Measurements from ENCODE around the gene PDK2.
A peak's percentile ranks its signal among the peaks of the same experiment; 100 is the strongest.

Gene PDK2

GRCh38 chr17:50094753-50095619 is at the start of gene PDK2:
Gene PDK2, plus strand, starts transcription at chr17:50095351. Its CDS starts 85 bp downstream, at chr17:50095436.
- DNase-seq, result peak; percentile 96 to 97 (median 96)

- DNase-seq, result no peak
Observed at GRCh38 chr17:50046179-50046578, 49.0 kb upstream of the PDK2 start.

GRCh38 chr17:50046667-50047066 is 48.5 kb upstream of the PDK2 start:
- no peak for DNase-seq

- DNase-seq, result no peak
Observed at GRCh38 chr17:50047083-50047482, 48.1 kb upstream of the PDK2 start.

- peak; percentile 62 to 76 (median 75) for DNase-seq
Observed at GRCh38 chr17:50047488-50048126, 47.5 kb upstream of the PDK2 start.

- no peak for DNase-seq
Observed at GRCh38 chr17:50048146-50048720, 46.9 kb upstream of the PDK2 start.

GRCh38 chr17:50048988-50049387 is 46.2 kb upstream of the PDK2 start:
- no peak for DNase-seq

- no peak for DNase-seq
Observed at GRCh38 chr17:50049636-50050035, 45.5 kb upstream of the PDK2 start.

GRCh38 chr17:50050431-50051032 is 44.6 kb upstream of the PDK2 start:
- DNase-seq, result no peak

GRCh38 chr17:50051082-50051576 is 44.0 kb upstream of the PDK2 start:
- peak in 2 of 3 donors; percentile 30 to 41 for DNase-seq

GRCh38 chr17:50051606-50052005 is 43.5 kb upstream of the PDK2 start:
- no peak for DNase-seq

- no peak for DNase-seq
Observed at GRCh38 chr17:50052241-50052796, 42.8 kb upstream of the PDK2 start.

GRCh38 chr17:50052822-50053653 is 42.1 kb upstream of the PDK2 start:
- no peak for DNase-seq

GRCh38 chr17:50053654-50053960 is 41.5 kb upstream of the PDK2 start:
- DNase-seq, result no peak

GRCh38 chr17:50055055-50055425 is 40.1 kb upstream of the PDK2 start:
- no peak for DNase-seq

GRCh38 chr17:50055426-50056216 is 39.5 kb upstream of the PDK2 start, which contains the start of gene ITGA3:
Gene ITGA3, plus strand, starts transcription at chr17:50056110. Its CDS starts 330 bp downstream, at chr17:50056440.
- peak; percentile 56 to 73 (median 56) for DNase-seq

GRCh38 chr17:50056217-50056960 is 38.8 kb upstream of the PDK2 start:
- DNase-seq, result peak; percentile 24 to 60 (median 33)

GRCh38 chr17:50056961-50057330 is 38.2 kb upstream of the PDK2 start:
- peak in 1 of 3 donors; percentile 9 for DNase-seq

- no peak for DNase-seq
Observed at GRCh38 chr17:50057521-50057991, 37.6 kb upstream of the PDK2 start.

- no peak for DNase-seq
Observed at GRCh38 chr17:50058296-50058953, 36.7 kb upstream of the PDK2 start.

Measured in suppressor macrophage treated with lipopolysaccharide for 1 hour (primary cell).